Thoracic aorta (tissue), 2 donors: ENCODE data around the gene TCF3. TPM values are rescaled to one million over a fixed set of nuclear protein-coding genes. Genes with fewer than 3 reads are reported as not detected.
A peak's percentile ranks its signal among the peaks of the same experiment; 100 is the strongest.

Experiments
- ATAC-seq: fragments of 150-250 bp; one replicate; pipeline ENCODE4 v1.8.0; 2017; ENCODE audit warnings: low read depth; ENCODE audit not compliant: insufficient number of reproducible peaks, low FRiP score
- DNase-seq: peaks from one replicate; pipeline ENCODE4 v3.0.0-alpha.2; 2020; ENCODE audit warnings: low spot score
- H3K27ac ChIP-seq, 2 donors: fragments of 200-600 bp; sonication (generic); 1 replicate in 1 of 2; 2 replicates in 1 of 2; pipeline ENCODE4 v1.5.1; 2016; ENCODE audit warnings: mild to moderate bottlenecking in 2 of 2, moderate library complexity in 2 of 2
- H3K27me3 ChIP-seq: fragments of 200-600 bp; sonication (generic); replicated peaks from 2 replicates; pipeline ENCODE4 v1.6.0; 2016; ENCODE audit warnings: mild to moderate bottlenecking; ENCODE audit not compliant: insufficient read depth
- H3K36me3 ChIP-seq: fragments of 200-600 bp; sonication (generic); one replicate; pipeline ENCODE4 v1.5.1; 2016
- H3K4me1 ChIP-seq, 2 donors: fragments of 200-600 bp; sonication (generic); 1 replicate in 1 of 2; 2 replicates in 1 of 2; pipeline versions ENCODE4 v1.5.1 to v1.6.0; 2016; ENCODE audit warnings: low read depth in 2 of 2, mild to moderate bottlenecking in 1 of 2; ENCODE audit not compliant: control insufficient read depth in 1 of 2
- H3K4me3 ChIP-seq: fragments of 200-600 bp; sonication (generic); 2 replicates; pipeline ENCODE4 v1.5.1; 2016; ENCODE audit warnings: mild to moderate bottlenecking
- H3K9me3 ChIP-seq: fragments of 200-600 bp; sonication (generic); 2 replicates; pipeline ENCODE4 v1.5.1; 2016
- CTCF ChIP-seq: fragments of 200-600 bp; sonication (generic); IDR thresholded peaks from one replicate; pipeline ENCODE4 v1.5.1; 2019; ENCODE audit warnings: antibody characterized with exemption
- total RNA-seq, 2 donors: library from RNA; depleted of rRNA; stranded (reverse); fragments of >200 nt; gene quantifications; one replicate each; pipeline versions ENCODE4 v1.1.0 to v1.2.3, GENCODE V29; 2016

The TCF3 gene
- total RNA-seq, 2 donors from 2014 or later: 46.0 to 52.5 TPM

DNA sequence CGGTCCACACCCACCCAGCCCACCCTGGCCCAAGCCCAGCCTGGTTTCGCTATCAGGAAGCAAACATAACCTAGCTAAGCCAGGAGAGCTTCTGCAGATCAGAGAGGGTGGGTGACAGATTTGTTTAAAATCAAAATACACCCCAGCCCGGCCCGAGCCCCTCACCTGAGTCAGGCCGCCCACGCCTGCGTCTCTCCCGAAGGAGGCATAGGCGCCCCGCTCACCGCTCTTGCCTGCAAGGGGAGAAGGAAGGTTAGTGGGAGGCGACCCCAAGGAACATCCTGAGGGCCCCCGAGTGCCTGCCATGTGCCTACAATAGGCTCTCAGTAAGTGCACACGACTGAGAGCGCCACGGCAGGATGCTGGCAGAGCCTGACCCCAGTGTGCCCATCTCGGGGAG is 25.2 kb downstream of the TCF3 start:
- ATAC-seq (no peak), DNase-seq (no peak)
- no peaks in the 10 kb centered on the region for H3K4me1 ChIP-seq
- H3K27me3 ChIP-seq: no peaks in the 10 kb centered on the region
- TF ChIP-seq CTCF: no peak
- no peak overlapping the region for H3K4me3 ChIP-seq
- H3K9me3 ChIP-seq: no peaks in the 10 kb centered on the region
- H3K27ac ChIP-seq: no peak overlapping the region
- H3K36me3 ChIP-seq: peaks cover 5% of the 10 kb centered on the region

- Histone ChIP-seq H3K27ac (no peak overlapping the region), H3K4me1 (no peaks in the 10 kb centered on the region), H3K9me3 (no peaks in the 10 kb centered on the region), H3K27me3 (no peaks in the 10 kb centered on the region), H3K4me3 (no peak overlapping the region), H3K36me3 (peaks cover 9% of the 10 kb centered on the region)
- ATAC-seq (no peak), DNase-seq (no peak)
- no peak for TF ChIP-seq CTCF
Observed at GRCh38 chr19:1626417-1627010, 25.9 kb downstream of the TCF3 start.

GRCh38 chr19:1624458-1624857 is 28.0 kb downstream of the TCF3 start:
- no peak for ATAC-seq
- peaks cover 20% of the 10 kb centered on the region for H3K36me3 ChIP-seq
- peak; percentile 52 for TF ChIP-seq CTCF

DNA sequence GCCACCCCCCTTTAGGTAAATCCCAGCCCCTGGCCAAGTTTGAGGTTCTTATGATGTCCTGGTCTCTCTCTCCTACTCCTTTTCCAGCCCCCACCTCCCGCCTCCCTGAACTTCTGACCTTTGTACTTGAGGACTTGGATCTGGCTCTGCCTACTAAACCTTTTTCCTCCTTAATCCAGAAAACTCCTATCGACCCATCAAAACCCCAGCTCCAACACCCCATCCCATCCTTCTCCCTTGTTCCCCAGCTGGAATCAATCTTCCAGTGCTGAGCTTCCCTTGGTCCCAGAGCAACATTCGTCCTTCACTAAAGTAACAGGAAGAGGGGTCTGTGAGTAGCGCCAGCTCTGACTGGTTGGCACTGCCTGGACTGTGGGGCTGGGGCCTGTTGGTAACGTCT is 29.9 kb downstream of the TCF3 start:
- Histone ChIP-seq H3K4me3 (no peak overlapping the region), H3K27ac (no peak overlapping the region), H3K27me3 (no peaks in the 10 kb centered on the region), H3K9me3 (no peaks in the 10 kb centered on the region), H3K36me3 (peaks cover 26% of the 10 kb centered on the region), H3K4me1 (no peaks in the 10 kb centered on the region)
- no peak for TF ChIP-seq CTCF
- DNase-seq (no peak), ATAC-seq (no peak)

More at GRCh38 chr19:1624458-1624857, 28.0 kb downstream of the TCF3 start:
- Histone ChIP-seq H3K27me3 (no peaks in the 10 kb centered on the region), H3K27ac (no peak overlapping the region), H3K4me3 (no peak overlapping the region), H3K9me3 (no peaks in the 10 kb centered on the region), H3K4me1 (no peaks in the 10 kb centered on the region)
- DNase-seq: no peak

DNA sequence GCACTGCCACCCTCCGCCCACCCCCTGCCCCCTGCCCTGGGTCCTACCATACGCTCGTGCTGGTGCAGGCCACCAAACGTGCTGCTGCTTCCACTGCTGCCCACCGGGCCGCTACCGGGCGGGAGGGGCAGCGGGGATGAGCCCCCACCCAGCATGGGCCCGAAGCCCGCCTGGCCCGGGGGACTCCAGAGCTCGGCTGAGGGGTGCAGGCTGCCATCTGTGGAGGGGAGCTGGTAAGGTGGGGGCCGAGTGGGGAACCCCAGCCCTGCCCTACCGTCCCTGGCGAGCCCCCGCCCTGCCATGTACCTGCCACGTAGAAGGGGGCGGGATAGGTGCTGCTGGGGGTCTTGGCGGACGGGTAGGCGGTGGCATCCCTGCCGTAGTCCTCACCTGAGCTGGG is 30.4 kb downstream of the TCF3 start:
- Histone ChIP-seq H3K9me3 (no peaks in the 10 kb centered on the region), H3K27ac (no peak overlapping the region), H3K4me1 (no peaks in the 10 kb centered on the region), H3K27me3 (no peaks in the 10 kb centered on the region), H3K36me3 (peaks cover 26% of the 10 kb centered on the region), H3K4me3 (no peak overlapping the region)
- no peak for TF ChIP-seq CTCF
- DNase-seq (no peak), ATAC-seq (no peak)
